NT2/D1 (cell line): ENCODE data around the gene SMOC2.

Experiments
- YY1 ChIP-seq: IDR thresholded peaks from 2 replicates; pipeline ENCODE4 v1.6.1; 2011; ENCODE audit not compliant: insufficient read length, insufficient read depth
- ZNF274 ChIP-seq: IDR thresholded peaks from 2 replicates; pipeline ENCODE4 v1.6.1; 2011; ENCODE audit warnings: mild to moderate bottlenecking, low read depth, low read length

- no peak for TF ChIP-seq YY1
- no peak for TF ChIP-seq ZNF274
These were observed 20.3 kb upstream of the SMOC2 start for GRCh38 chr6:168420706-168421105.
